ENCODE results near the gene SLC7A1. TPM values are rescaled to one million over a fixed set of nuclear protein-coding genes. Genes with fewer than 3 reads are reported as not detected.
A peak's percentile ranks its signal among the peaks of the same experiment; 100 is the strongest.

The SLC7A1 gene
- total RNA-seq, 2 donors from 2014 or later: 8.6 to 19.5 TPM

DNA sequence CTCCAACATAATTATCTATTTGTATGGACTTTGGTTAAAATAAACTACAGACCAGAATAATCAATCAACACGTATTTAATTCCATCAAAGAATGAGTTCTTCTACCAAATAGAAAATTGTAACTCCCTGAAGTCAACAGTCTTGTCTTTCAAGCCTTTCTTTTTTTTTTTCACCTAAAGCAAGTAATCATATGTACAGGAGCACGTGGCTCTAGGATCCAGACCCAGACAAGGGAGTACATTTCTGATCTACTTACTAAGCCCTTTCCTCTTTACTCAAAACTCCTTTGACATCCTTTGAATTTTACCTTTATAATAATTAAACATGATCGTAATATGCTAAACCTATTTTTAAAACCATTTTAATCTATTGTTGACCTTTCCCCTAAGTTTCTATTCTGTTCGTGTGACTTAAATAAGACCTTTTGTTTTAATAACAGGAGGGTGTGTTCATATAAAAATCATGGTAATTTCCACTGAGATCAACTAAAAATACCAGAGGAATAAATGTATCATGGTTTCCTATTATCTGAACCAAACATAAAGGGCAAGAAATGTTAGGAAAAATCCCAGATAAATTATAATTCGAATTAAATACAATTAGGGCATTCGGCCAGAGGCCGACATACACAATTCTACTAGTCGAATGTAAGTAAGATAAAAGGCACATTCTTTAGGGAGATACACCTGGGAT, 1.7 kb downstream of the SLC7A1 start:
- H3K36me3 ChIP-seq: no peaks in the 10 kb centered on the region
- H3K27me3 ChIP-seq: no peaks in the 10 kb centered on the region
- TF ChIP-seq, protein P1, sequence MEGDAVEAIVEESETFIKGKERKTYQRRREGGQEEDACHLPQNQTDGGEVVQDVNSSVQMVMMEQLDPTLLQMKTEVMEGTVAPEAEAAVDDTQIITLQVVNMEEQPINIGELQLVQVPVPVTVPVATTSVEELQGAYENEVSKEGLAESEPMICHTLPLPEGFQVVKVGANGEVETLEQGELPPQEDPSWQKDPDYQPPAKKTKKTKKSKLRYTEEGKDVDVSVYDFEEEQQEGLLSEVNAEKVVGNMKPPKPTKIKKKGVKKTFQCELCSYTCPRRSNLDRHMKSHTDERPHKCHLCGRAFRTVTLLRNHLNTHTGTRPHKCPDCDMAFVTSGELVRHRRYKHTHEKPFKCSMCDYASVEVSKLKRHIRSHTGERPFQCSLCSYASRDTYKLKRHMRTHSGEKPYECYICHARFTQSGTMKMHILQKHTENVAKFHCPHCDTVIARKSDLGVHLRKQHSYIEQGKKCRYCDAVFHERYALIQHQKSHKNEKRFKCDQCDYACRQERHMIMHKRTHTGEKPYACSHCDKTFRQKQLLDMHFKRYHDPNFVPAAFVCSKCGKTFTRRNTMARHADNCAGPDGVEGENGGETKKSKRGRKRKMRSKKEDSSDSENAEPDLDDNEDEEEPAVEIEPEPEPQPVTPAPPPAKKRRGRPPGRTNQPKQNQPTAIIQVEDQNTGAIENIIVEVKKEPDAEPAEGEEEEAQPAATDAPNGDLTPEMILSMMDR (IDR thresholded peaks at IDR 0.05): no peak
- peak overlapping the region; percentile 86 to 89 for H3K27ac ChIP-seq
- peak overlapping the region in 1 of 2 donors; percentile 76 for H3K4me3 ChIP-seq
- H3K4me1 ChIP-seq: peaks cover 0 to 18% of the 10 kb centered on the region in 2 donors
- DNase-seq (ENCODE audit: low spot score): no peak
- H3K9me3 ChIP-seq: no peaks in the 10 kb centered on the region

DNA sequence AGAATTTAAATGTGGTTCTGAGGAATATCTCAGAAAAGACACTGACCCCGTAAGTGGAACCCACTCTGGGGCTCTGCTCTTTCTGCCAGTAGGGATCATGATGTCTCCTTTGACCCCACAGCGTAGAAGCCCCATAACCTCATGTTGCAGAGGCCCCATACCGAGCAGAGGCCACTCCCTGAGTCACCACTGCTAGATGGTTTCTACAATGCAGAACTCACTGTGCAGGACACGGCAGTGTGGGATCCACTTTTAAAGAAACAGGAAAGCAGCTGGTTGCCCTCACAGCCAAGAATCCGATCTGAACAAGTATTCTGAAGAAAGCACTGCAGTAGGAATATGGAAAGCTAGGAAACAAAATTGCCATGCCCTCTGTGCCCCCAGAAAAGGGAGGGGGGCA, 4.2 kb downstream of the SLC7A1 start:
- H3K27ac ChIP-seq: no peak overlapping the region

DNA sequence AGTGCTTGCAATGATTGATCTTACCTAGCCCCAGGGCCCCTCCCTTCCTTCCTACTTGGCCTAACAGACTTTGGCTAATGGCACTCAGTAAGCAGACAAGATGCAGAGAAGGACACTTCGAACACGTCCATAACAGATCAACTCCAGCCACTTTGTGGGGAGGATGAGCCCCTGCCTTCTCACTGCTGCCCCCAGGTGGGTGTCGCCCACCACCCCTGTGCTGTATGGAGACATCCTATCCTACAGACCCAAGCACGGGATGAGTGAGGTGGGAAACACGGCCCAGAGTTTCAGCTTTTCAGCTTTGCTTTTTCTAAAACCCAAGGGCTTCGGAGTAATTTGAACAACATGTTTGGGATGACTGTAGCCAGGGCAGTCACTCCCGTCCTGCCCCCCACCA, 5.5 kb downstream of the SLC7A1 start:
- no peak overlapping the region for H3K27ac ChIP-seq
- peaks cover 0 to 12% of the 10 kb centered on the region in 2 donors for H3K4me1 ChIP-seq
- TF ChIP-seq, protein P1 (IDR thresholded peaks at IDR 0.05): no peak
- H3K9me3 ChIP-seq: no peaks in the 10 kb centered on the region
- H3K4me3 ChIP-seq: no peak overlapping the region
- H3K27me3 ChIP-seq: no peaks in the 10 kb centered on the region
- no peaks in the 10 kb centered on the region for H3K36me3 ChIP-seq
- DNase-seq (ENCODE audit: low spot score): no peak

More for the DNA sequence above, 4.2 kb downstream of the SLC7A1 start:
- no peaks in the 10 kb centered on the region for H3K27me3 ChIP-seq
- no peak for DNase-seq (ENCODE audit: low spot score)
- no peaks in the 10 kb centered on the region for H3K36me3 ChIP-seq
- H3K4me3 ChIP-seq: no peak overlapping the region
- no peaks in the 10 kb centered on the region for H3K9me3 ChIP-seq
- TF ChIP-seq, protein P1 (IDR thresholded peaks at IDR 0.05): no peak
- peaks cover 0 to 17% of the 10 kb centered on the region in 2 donors for H3K4me1 ChIP-seq

DNA sequence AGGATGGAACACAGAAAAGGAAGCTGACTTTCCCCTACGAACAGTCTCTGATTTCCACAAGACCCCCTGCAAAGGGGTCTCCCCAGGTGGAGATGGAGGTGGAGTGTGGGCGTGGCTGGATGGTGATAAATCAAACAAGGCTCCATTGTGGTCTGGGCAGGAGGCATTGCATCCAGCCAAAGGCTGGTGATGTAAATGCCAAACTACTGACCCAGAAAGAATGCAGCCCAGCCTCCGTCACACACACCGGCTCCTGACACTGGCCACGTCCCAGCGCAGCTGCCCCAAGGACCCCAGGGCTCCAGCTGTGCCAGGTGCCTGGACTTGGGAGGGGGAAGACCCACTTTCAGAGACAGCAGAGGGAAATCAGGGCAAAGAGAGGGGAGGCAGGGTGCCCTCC, 6.3 kb downstream of the SLC7A1 start:
- TF ChIP-seq, protein P1 (IDR thresholded peaks at IDR 0.05): no peak
- H3K27ac ChIP-seq: no peak overlapping the region
- no peak for DNase-seq (ENCODE audit: low spot score)
- H3K4me1 ChIP-seq: peaks cover 0 to 12% of the 10 kb centered on the region in 2 donors
- H3K27me3 ChIP-seq: no peaks in the 10 kb centered on the region
- no peaks in the 10 kb centered on the region for H3K36me3 ChIP-seq
- H3K4me3 ChIP-seq: no peak overlapping the region
- H3K9me3 ChIP-seq: no peaks in the 10 kb centered on the region

DNA sequence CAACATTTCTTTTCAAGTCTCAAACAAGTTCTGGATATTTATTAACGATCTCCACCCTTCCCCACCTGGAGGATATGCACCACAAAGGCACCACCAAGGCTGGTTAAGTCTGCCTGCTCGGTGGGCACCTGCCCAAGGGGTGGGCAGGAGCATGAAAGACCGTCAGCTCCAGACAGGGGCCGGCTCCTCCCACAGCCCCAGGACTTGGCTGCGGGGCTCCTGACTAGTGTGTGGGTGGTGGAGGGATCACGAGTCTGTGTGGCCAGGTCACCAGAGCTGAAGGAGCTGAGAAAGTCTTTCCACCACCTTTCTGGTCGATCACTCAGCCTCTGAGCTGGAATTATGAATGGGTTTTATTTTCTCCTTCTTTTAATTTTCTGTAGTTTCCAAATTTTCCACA, 7.8 kb downstream of the SLC7A1 start:
- no peak for DNase-seq (ENCODE audit: low spot score)
- peaks cover 0 to 12% of the 10 kb centered on the region in 2 donors for H3K4me1 ChIP-seq
- TF ChIP-seq, protein P1 (IDR thresholded peaks at IDR 0.05): no peak
- no peaks in the 10 kb centered on the region for H3K36me3 ChIP-seq
- H3K9me3 ChIP-seq: no peaks in the 10 kb centered on the region
- no peak overlapping the region for H3K27ac ChIP-seq
- H3K4me3 ChIP-seq: no peak overlapping the region
- no peaks in the 10 kb centered on the region for H3K27me3 ChIP-seq
